SU-DHL-6 (cell line): ENCODE data around the gene TEDDM1.

Source experiments
- H2AFZ ChIP-seq: fragments of 200-600 bp; sonication (generic); 2 replicates; pipeline ENCODE4 v1.6.1; 2014; ENCODE audit warnings: low read depth, mild to moderate bottlenecking, moderate library complexity, mixed read lengths, antibody characterized with exemption, low read length; ENCODE audit not compliant: severe bottlenecking
- H3F3A ChIP-seq: fragments of 200-600 bp; shearing (Covaris generic); 2 replicates; pipeline ENCODE4 v1.6.0; 2016; ENCODE audit warnings: antibody characterized with exemption, mild to moderate bottlenecking; ENCODE audit not compliant: insufficient read depth
- H3K27ac ChIP-seq: fragments of 200-600 bp; sonication (generic); 2 replicates; pipeline ENCODE4 v1.5.1; 2016; ENCODE audit warnings: low read depth, mild to moderate bottlenecking, low read length, moderate library complexity, mixed read lengths
- H3K27me3 ChIP-seq: fragments of 200-600 bp; sonication (generic), shearing (Covaris generic); 2 replicates; pipeline ENCODE4 v1.6.0; 2014; ENCODE audit warnings: mild to moderate bottlenecking, low read length
- H3K36me3 ChIP-seq: fragments of 200-600 bp; sonication (generic); 2 replicates; pipeline ENCODE4 v1.6.1; 2014; ENCODE audit warnings: mild to moderate bottlenecking, low read length, mixed read lengths
- H3K4me2 ChIP-seq: fragments of 300-600, 200-600 bp; shearing (Covaris generic), sonication (generic); 2 replicates; pipeline ENCODE4 v1.6.0; 2014; ENCODE audit warnings: low read length, low read depth, mild to moderate bottlenecking; ENCODE audit not compliant: poor library complexity, severe bottlenecking
- H3K4me3 ChIP-seq: fragments of 200-600 bp; sonication (generic); 2 replicates; pipeline ENCODE4 v1.5.1; 2014; ENCODE audit warnings: antibody characterized with exemption, low read length, mild to moderate bottlenecking, mixed read lengths; ENCODE audit not compliant: insufficient read depth, poor library complexity, severe bottlenecking
- H3K79me2 ChIP-seq: fragments of 200-600 bp; sonication (generic); 2 replicates; pipeline ENCODE4 v1.6.1; 2014; ENCODE audit warnings: mild to moderate bottlenecking, low read length, moderate library complexity; ENCODE audit not compliant: insufficient read depth
- H3K9ac ChIP-seq: fragments of 200-600 bp; sonication (generic); 2 replicates; pipeline ENCODE4 v1.7.0; 2014; ENCODE audit warnings: mild to moderate bottlenecking, low read length
- H3K9me2 ChIP-seq: fragments of 200-600 bp; sonication (generic); replicated peaks from 2 replicates; pipeline ENCODE4 v1.6.1; 2014; ENCODE audit warnings: low read length; ENCODE audit not compliant: insufficient read depth
- H3K9me3 ChIP-seq: fragments of 200-600 bp; sonication (generic); 2 replicates; pipeline ENCODE4 v1.6.1; 2014; ENCODE audit warnings: low read length, mixed read lengths; ENCODE audit not compliant: insufficient read depth
- H4K20me1 ChIP-seq: fragments of 200-600 bp; sonication (generic); 2 replicates; pipeline ENCODE4 v1.6.1; 2014; ENCODE audit warnings: low read depth, mild to moderate bottlenecking, antibody characterized with exemption, low read length, moderate library complexity, mixed read lengths
- EZH2phosphoT487 ChIP-seq: fragments of 200-600 bp; sonication (generic), shearing (Covaris generic); conservative IDR thresholded peaks from 2 replicates; pipeline ENCODE4 v1.6.1; 2018; ENCODE audit warnings: mild to moderate bottlenecking, antibody characterized with exemption, low read length, moderate library complexity, mixed read lengths
- TF ChIP-seq, protein P1 (sequence below): fragments of 200-600 bp; sonication (generic); IDR thresholded peaks from one replicate; pipeline ENCODE4 v1.5.1; 2017; ENCODE audit warnings: antibody characterized with exemption, mild to moderate bottlenecking, low read length, moderate library complexity; ENCODE audit not compliant: insufficient read depth, poor library complexity, severe bottlenecking

TEDDM1 gene

DNA sequence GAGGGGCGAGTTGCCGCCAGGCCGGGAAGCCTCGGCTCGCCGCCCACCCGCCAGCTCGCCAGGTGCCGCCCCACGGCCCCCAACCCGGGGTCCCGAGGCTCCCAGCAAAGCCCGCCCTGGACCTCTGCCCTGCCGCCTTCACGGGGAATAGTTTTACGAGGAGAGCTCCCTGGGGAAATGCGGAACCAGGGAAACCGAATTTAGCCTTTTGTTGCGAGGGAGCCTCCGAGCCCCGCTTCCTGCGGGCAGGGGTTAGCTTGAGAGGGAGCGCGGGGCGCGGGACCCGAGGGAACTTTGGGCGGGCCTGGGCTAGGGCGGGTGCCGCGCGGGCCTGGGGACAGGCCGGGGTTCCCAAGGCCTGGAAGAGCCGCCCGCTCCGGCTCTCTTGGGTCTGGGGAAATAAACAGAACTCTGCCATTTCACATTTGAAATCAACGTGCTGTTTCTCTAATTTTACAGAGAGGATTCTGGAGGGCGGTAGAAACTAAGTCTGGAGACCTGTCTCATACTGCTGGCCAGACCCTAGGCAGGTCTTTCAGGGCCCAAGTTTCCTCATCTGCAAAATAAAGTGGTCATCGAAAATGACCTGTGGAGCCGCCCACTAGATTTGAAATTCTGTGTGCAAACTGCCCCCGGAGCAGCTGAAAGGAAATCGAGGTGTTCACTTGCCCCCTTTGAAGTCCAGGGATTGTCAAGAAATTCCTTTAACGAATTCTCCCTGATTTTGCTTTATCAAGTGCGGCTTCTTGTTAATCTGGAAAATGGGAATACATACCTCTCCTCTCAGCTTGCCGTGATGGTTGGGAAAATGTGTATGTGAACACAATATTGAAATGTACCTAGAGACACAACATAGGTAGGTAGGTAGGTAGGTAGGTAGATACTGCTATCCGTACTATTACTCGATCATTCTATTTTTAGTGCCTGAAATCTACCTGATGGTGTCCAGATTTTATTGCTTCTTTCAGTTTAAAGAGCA is 8.1 kb downstream of the TEDDM1 start:
- Histone ChIP-seq H3K9me3 (no peaks in the 10 kb centered on the region), H3K36me3 (no peaks in the 10 kb centered on the region), H3K4me2 (no peak overlapping the region), H3K79me2 (no peaks in the 10 kb centered on the region), H3K27ac (no peak overlapping the region), H3K27me3 (no peaks in the 10 kb centered on the region), H2AFZ (no peak overlapping the region), H3K4me3 (no peak overlapping the region), H3K9ac (no peak overlapping the region), H3K9me2 (no peaks in the 10 kb centered on the region), H4K20me1 (no peaks in the 10 kb centered on the region), H3F3A (no peaks in the 10 kb centered on the region)
- no peak for TF ChIP-seq EZH2phosphoT487
- TF ChIP-seq, protein P1, sequence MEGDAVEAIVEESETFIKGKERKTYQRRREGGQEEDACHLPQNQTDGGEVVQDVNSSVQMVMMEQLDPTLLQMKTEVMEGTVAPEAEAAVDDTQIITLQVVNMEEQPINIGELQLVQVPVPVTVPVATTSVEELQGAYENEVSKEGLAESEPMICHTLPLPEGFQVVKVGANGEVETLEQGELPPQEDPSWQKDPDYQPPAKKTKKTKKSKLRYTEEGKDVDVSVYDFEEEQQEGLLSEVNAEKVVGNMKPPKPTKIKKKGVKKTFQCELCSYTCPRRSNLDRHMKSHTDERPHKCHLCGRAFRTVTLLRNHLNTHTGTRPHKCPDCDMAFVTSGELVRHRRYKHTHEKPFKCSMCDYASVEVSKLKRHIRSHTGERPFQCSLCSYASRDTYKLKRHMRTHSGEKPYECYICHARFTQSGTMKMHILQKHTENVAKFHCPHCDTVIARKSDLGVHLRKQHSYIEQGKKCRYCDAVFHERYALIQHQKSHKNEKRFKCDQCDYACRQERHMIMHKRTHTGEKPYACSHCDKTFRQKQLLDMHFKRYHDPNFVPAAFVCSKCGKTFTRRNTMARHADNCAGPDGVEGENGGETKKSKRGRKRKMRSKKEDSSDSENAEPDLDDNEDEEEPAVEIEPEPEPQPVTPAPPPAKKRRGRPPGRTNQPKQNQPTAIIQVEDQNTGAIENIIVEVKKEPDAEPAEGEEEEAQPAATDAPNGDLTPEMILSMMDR: no peak

DNA sequence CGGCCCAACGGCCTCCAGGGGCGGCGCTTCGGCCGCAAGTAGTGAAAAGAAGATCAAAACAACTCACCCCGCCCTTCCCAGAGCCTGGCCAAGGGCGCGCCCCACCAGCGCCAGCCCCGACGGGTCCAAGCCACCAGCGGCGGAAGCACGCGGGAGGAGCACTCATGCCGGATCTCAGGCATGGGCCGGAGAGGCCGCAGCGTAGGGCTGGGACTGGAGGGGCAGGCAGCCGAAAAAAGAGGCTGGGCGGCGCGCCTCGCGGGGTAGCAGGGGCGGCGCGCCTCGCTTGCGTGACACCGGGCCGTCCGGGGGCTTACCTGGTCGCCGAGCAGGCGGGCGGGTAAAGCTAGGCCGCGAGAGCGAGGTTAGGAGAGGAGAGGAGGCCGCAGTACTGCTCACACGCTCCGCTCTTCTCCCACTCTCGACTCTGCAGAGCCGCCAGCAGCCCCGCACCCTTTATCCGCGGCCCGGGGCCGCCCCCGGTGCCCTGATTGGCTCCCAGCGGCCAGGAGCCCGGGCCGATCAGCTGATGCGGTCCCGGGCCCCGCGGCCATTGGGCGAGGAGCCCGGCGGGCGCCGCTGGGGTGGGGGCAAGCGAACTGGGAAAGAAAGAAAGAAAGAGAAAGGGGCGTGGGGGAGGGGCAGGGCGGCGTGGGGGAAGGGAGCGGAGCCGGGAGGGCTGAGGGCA is 9.0 kb downstream of the TEDDM1 start, which contains the start of gene GLUL:
TSS of gene GLUL (minus strand) at position 429 of the 688 bp plus-strand sequence. CDS start 3,053 bp downstream, outside the sequence.
- Histone ChIP-seq H3K27ac (no peak within 1 kb of the TSS), H3K36me3 (no peaks in the 10 kb centered on the region), H3K9me3 (no peaks in the 10 kb centered on the region), H3K9me2 (no peaks in the 10 kb centered on the region), H2AFZ (no peak within 1 kb of the TSS), H3F3A (no peaks in the 10 kb centered on the region), H4K20me1 (no peaks in the 10 kb centered on the region), H3K4me2 (no peak within 1 kb of the TSS), H3K27me3 (no peaks in the 10 kb centered on the region), H3K4me3 (no peak within 1 kb of the TSS), H3K79me2 (no peaks in the 10 kb centered on the region), H3K9ac (no peak within 1 kb of the TSS)
- TF ChIP-seq, protein P1: no peak
- no peak for TF ChIP-seq EZH2phosphoT487

DNA sequence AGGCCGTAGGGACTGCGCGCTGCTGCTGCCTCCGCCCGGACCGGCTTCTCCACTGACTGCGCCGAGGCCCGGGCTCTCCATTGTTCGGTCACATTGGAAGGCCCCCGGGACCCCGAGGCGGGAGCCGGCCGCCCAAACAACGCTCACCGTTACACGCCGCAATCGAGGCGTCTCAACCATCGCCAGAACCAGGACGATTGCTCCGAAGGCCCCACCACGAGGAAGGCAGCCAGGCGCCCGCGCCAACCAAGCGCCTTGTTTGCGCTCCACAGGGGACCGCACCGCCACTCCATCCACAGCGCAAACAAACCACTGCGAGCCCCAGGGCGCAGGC is 9.5 kb downstream of the TEDDM1 start:
- H2AFZ ChIP-seq: no peak overlapping the region
- no peaks in the 10 kb centered on the region for H4K20me1 ChIP-seq
- no peak overlapping the region for H3K4me3 ChIP-seq
- no peaks in the 10 kb centered on the region for H3F3A ChIP-seq
- H3K9me2 ChIP-seq: no peaks in the 10 kb centered on the region
- H3K27ac ChIP-seq: no peak overlapping the region
- no peak overlapping the region for H3K9ac ChIP-seq
- TF ChIP-seq, protein P1: no peak
- no peak for TF ChIP-seq EZH2phosphoT487
- no peaks in the 10 kb centered on the region for H3K79me2 ChIP-seq
- H3K27me3 ChIP-seq: no peaks in the 10 kb centered on the region
- H3K9me3 ChIP-seq: no peaks in the 10 kb centered on the region
- H3K36me3 ChIP-seq: no peaks in the 10 kb centered on the region
- H3K4me2 ChIP-seq: no peak overlapping the region
